AG10803 (cell line): ENCODE data around the gene NADK.
A peak's percentile ranks its signal among the peaks of the same experiment; 100 is the strongest.

Experiments
- DNase-seq: peaks from one replicate; pipeline ENCODE4 v3.0.0; 2010; ENCODE audit warnings: low read depth
- H3K4me3 ChIP-seq: 2 replicates; pipeline ENCODE4 v1.5.1; 2011; ENCODE audit warnings: mild to moderate bottlenecking, low read length, control low read depth
- CTCF ChIP-seq: conservative IDR thresholded peaks from 2 replicates; pipeline ENCODE4 v1.5.1; 2011; ENCODE audit warnings: mild to moderate bottlenecking, low read length, control low read depth, inconsistent platforms

NADK gene

GRCh38 chr1:1815606-1816281 is 37.5 kb upstream of the NADK start:
- no peak overlapping the region for H3K4me3 ChIP-seq
- no peak for DNase-seq
- TF ChIP-seq CTCF: no peak

GRCh38 chr1:1809489-1809888 is 31.2 kb upstream of the NADK start:
- no peak overlapping the region for H3K4me3 ChIP-seq
- DNase-seq: no peak
- TF ChIP-seq CTCF: no peak

- H3K4me3 ChIP-seq: no peak overlapping the region
- no peak for DNase-seq
- TF ChIP-seq CTCF: no peak
Observed at GRCh38 chr1:1808206-1808605, 29.9 kb upstream of the NADK start.

- no peak for TF ChIP-seq CTCF
- peak; percentile 54 for DNase-seq
- H3K4me3 ChIP-seq: no peak overlapping the region
Observed at GRCh38 chr1:1806890-1807289, 28.6 kb upstream of the NADK start.

- TF ChIP-seq CTCF: no peak
- no peak for DNase-seq
- no peak overlapping the region for H3K4me3 ChIP-seq
Observed at GRCh38 chr1:1804301-1804700, 26.0 kb upstream of the NADK start.

GRCh38 chr1:1802871-1803270 is 24.6 kb upstream of the NADK start:
- H3K4me3 ChIP-seq: no peak overlapping the region
- no peak for DNase-seq
- no peak for TF ChIP-seq CTCF

- no peak for DNase-seq
- H3K4me3 ChIP-seq: no peak overlapping the region
- no peak for TF ChIP-seq CTCF
Observed at GRCh38 chr1:1799716-1800115, 21.4 kb upstream of the NADK start.
